DOHH2 (cell line): ENCODE data around the gene SEZ6L2.

Source experiments
- H3F3A ChIP-seq: fragments of 200-600 bp; sonication (generic), shearing (Covaris generic); 2 replicates; pipeline ENCODE4 v1.6.0; 2016; ENCODE audit warnings: antibody characterized with exemption, mild to moderate bottlenecking; ENCODE audit not compliant: control insufficient read depth, insufficient read depth
- H3K27ac ChIP-seq: fragments of 200-600 bp; sonication (generic); 2 replicates; pipeline ENCODE4 v1.5.1; 2014; ENCODE audit warnings: low read depth, mild to moderate bottlenecking, low read length, moderate library complexity
- H3K27me3 ChIP-seq: fragments of 200-600 bp; sonication (generic); 2 replicates; pipeline ENCODE4 v1.6.1; 2014; ENCODE audit warnings: mild to moderate bottlenecking, low read length, mixed read lengths; ENCODE audit not compliant: control insufficient read depth
- H3K36me3 ChIP-seq: fragments of 200-600 bp; sonication (generic); 2 replicates; pipeline ENCODE4 v1.6.1; 2014; ENCODE audit warnings: mild to moderate bottlenecking, low read length, moderate library complexity, mixed read lengths; ENCODE audit not compliant: control insufficient read depth
- H3K4me1 ChIP-seq: fragments of 200-600 bp; sonication (generic); 2 replicates; pipeline ENCODE4 v1.6.1; 2014; ENCODE audit warnings: mild to moderate bottlenecking, low read length, mixed read lengths; ENCODE audit not compliant: control insufficient read depth
- H3K4me2 ChIP-seq: fragments of 200-600 bp; sonication (generic); 2 replicates; pipeline ENCODE4 v1.6.0; 2014; ENCODE audit warnings: mild to moderate bottlenecking, low read length, moderate library complexity
- H3K4me3 ChIP-seq: fragments of 200-600 bp; sonication (generic); 2 replicates; pipeline ENCODE4 v1.5.1; 2014; ENCODE audit warnings: mild to moderate bottlenecking, low read length, mixed read lengths
- H3K79me2 ChIP-seq: fragments of 200-600 bp; sonication (generic); 2 replicates; pipeline ENCODE4 v1.6.1; 2014; ENCODE audit warnings: mild to moderate bottlenecking, low read length, mixed read lengths; ENCODE audit not compliant: control insufficient read depth
- H3K9me2 ChIP-seq: fragments of 200-600 bp; sonication (generic); replicated peaks from 2 replicates; pipeline ENCODE4 v1.6.1; 2014; ENCODE audit warnings: mild to moderate bottlenecking, low read length, mixed read lengths; ENCODE audit not compliant: control insufficient read depth
- H3K9me3 ChIP-seq: fragments of 200-600 bp; sonication (generic); 2 replicates; pipeline ENCODE4 v1.6.1; 2014; ENCODE audit warnings: antibody characterized with exemption, low read length, mixed read lengths; ENCODE audit not compliant: control insufficient read depth, insufficient read depth
- H4K20me1 ChIP-seq: fragments of 200-600 bp; sonication (generic); 2 replicates; pipeline ENCODE4 v1.6.0; 2014; ENCODE audit warnings: low read depth, mild to moderate bottlenecking, antibody characterized with exemption, low read length, moderate library complexity; ENCODE audit not compliant: control insufficient read depth, insufficient read depth
- EZH2phosphoT487 ChIP-seq: fragments of 200-600 bp; sonication (generic); IDR thresholded peaks from 2 replicates; pipeline ENCODE4 v1.6.1; 2017; ENCODE audit warnings: borderline replicate concordance, mild to moderate bottlenecking, antibody characterized with exemption, low read length, moderate library complexity, mixed read lengths
- TF ChIP-seq, protein P1 (sequence below): fragments of 200-600 bp; sonication (generic); IDR thresholded peaks from one replicate; pipeline ENCODE4 v1.5.1; 2014; ENCODE audit warnings: antibody characterized with exemption, mild to moderate bottlenecking, low read depth, low read length; ENCODE audit not compliant: poor library complexity, severe bottlenecking

SEZ6L2 gene

DNA sequence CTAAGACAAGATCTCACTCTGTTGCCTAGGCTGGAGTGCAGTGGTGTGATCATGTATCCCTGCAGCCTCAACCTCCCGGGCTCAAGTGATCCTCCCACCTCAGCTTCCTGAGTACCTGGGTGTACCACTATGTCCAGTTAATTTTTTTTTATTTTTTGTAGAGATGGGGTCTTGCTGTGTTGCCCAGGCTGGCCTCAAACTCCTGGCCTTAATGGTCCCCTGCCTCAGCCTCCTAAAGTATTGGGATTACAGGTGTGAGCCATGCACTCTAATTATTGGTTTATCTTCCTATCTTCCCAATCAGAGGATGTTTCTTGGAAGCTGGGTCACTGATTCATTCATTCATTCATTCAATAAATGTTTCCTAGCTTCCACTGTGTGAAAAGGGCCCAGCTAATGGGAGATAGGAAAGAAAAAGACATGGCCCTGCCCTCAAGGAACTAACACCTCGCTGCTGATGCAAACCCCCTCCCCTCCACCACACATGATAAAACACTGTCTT is 9.4 kb upstream of the SEZ6L2 start:
- Histone ChIP-seq H3K9me3 (no peaks in the 10 kb centered on the region), H3K79me2 (no peaks in the 10 kb centered on the region), H3K27ac (no peak overlapping the region), H3K27me3 (no peaks in the 10 kb centered on the region), H3K4me1 (0 out of 2 replicates have a peak, but pooled peaks cover 4% of the 10 kb centered on the region), H3K9me2 (no peaks in the 10 kb centered on the region), H3K4me3 (no peak overlapping the region), H3K4me2 (no peak overlapping the region), H4K20me1 (no peaks in the 10 kb centered on the region), H3K36me3 (no peaks in the 10 kb centered on the region), H3F3A (no peaks in the 10 kb centered on the region)
- TF ChIP-seq, protein P1, sequence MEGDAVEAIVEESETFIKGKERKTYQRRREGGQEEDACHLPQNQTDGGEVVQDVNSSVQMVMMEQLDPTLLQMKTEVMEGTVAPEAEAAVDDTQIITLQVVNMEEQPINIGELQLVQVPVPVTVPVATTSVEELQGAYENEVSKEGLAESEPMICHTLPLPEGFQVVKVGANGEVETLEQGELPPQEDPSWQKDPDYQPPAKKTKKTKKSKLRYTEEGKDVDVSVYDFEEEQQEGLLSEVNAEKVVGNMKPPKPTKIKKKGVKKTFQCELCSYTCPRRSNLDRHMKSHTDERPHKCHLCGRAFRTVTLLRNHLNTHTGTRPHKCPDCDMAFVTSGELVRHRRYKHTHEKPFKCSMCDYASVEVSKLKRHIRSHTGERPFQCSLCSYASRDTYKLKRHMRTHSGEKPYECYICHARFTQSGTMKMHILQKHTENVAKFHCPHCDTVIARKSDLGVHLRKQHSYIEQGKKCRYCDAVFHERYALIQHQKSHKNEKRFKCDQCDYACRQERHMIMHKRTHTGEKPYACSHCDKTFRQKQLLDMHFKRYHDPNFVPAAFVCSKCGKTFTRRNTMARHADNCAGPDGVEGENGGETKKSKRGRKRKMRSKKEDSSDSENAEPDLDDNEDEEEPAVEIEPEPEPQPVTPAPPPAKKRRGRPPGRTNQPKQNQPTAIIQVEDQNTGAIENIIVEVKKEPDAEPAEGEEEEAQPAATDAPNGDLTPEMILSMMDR: no peak
- TF ChIP-seq EZH2phosphoT487: no peak

DNA sequence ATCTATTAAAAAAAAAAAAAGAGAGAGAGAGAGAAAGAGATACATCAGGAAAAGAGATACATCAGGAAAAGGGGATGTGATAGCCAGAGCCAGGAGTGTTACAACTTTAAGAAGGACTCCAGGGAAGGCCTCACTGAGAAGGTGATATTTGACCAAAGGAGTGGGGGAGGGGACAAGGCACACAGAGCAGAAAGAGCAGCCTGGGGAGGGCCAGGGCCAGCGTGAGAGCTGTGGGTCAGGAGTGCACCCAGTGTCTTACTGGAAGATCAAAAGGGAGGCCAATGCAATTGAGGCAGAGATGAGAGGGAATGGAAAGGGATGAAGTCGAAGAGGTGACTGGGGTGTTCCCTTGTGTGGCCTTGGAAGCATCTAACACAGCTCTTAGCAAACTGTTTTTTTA is 8.6 kb upstream of the SEZ6L2 start:
- Histone ChIP-seq H3K9me3 (no peaks in the 10 kb centered on the region), H3K4me2 (no peak overlapping the region), H3K27me3 (no peaks in the 10 kb centered on the region), H4K20me1 (no peaks in the 10 kb centered on the region), H3K4me1 (0 out of 2 replicates have a peak, but pooled peaks cover 4% of the 10 kb centered on the region), H3K4me3 (no peak overlapping the region), H3K36me3 (no peaks in the 10 kb centered on the region), H3F3A (no peaks in the 10 kb centered on the region), H3K9me2 (no peaks in the 10 kb centered on the region), H3K79me2 (no peaks in the 10 kb centered on the region), H3K27ac (no peak overlapping the region)
- TF ChIP-seq, protein P1: no peak
- TF ChIP-seq EZH2phosphoT487: no peak

DNA sequence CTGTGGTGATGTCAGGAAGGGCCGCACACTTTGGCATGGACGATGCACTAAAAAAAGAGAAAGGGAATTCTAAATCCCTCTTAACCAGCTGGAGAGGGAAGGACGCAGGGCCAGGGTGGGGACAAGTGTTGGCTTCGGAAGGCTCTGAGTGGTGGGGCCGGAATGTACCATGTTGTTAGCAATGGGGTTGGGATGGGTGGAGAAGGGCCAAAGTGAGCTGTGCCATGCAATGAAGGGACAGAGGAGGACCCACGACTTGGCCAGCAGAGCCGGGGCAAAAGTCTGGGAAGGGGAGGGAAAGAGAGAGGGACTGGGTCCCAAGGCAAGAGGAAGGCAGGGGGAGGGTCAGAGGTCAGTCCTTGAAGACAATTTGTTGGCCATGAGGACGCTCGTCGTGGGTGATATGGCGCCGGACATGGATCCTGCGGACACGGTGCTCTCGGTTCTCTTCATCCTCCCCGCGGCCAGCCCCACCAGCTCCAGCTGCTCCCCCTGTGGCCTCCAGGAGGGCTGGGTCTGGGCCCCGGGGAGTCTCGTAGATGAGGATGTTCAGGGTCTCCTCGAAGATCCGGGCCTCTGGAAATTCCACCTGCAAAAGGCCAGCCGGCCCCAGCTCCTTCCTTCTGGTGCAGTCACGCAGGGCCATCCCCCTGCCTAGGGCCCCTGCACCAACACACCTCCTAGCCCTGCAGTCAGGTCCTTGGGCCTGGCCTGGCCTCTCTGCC is 7.3 kb upstream of the SEZ6L2 start:
- Histone ChIP-seq H3F3A (no peaks in the 10 kb centered on the region), H3K9me2 (no peaks in the 10 kb centered on the region), H3K36me3 (no peaks in the 10 kb centered on the region), H3K4me3 (no peak overlapping the region), H4K20me1 (no peaks in the 10 kb centered on the region), H3K27me3 (no peaks in the 10 kb centered on the region), H3K79me2 (no peaks in the 10 kb centered on the region), H3K27ac (no peak overlapping the region), H3K9me3 (no peaks in the 10 kb centered on the region), H3K4me2 (no peak overlapping the region), H3K4me1 (0 out of 2 replicates have a peak, but pooled peaks cover 4% of the 10 kb centered on the region)
- TF ChIP-seq, protein P1: no peak
- no peak for TF ChIP-seq EZH2phosphoT487
